SK-N-MC (cell line): ENCODE data around the gene PIGS.

ENCODE experiments used
- DNase-seq: peaks from one replicate; pipeline ENCODE4 v3.0.0-alpha.2; 2011; ENCODE audit warnings: low read depth, low spot score
- H3K27ac ChIP-seq: fragments of 200-600 bp; sonication (generic); 2 replicates; pipeline ENCODE4 v1.5.1; 2016; ENCODE audit warnings: mixed run types
- H3K36me3 ChIP-seq: fragments of 200-600 bp; sonication (generic); 2 replicates; pipeline ENCODE4 v1.6.1; 2017; ENCODE audit warnings: antibody characterized with exemption, low read length, mixed read lengths; ENCODE audit not compliant: insufficient read depth
- H3K4me3 ChIP-seq: fragments of 200-600 bp; sonication (generic); 2 replicates; pipeline ENCODE4 v1.5.1; 2016
- H3K9ac ChIP-seq: fragments of 200-600 bp; sonication (generic); 2 replicates; pipeline ENCODE4 v1.8.0; 2017; ENCODE audit warnings: mixed run types, mixed read lengths; ENCODE audit not compliant: insufficient read length
- H3K9me3 ChIP-seq: fragments of 200-600 bp; sonication (generic); 2 replicates; pipeline ENCODE4 v1.6.1; 2017; ENCODE audit warnings: low read depth, mild to moderate bottlenecking, antibody characterized with exemption, low read length, moderate library complexity, mixed read lengths
- EZH2 ChIP-seq: fragments of 200-600 bp; sonication (generic); IDR thresholded peaks from one replicate; pipeline ENCODE4 v1.6.1; 2017; ENCODE audit warnings: antibody characterized with exemption
- FOXP2 ChIP-seq: optimal IDR thresholded peaks from 2 replicates; pipeline ENCODE3; 2011; ENCODE audit warnings: mild to moderate bottlenecking, moderate library complexity; ENCODE audit not compliant: insufficient read depth; ENCODE audit errors: extremely low read length, control extremely low read depth
- POLR2AphosphoS5 ChIP-seq: IDR thresholded peaks from 2 replicates; pipeline ENCODE4 v1.6.1; 2012; ENCODE audit warnings: mild to moderate bottlenecking, low read depth, low read length, borderline replicate concordance

The PIGS gene

GRCh38 chr17:28513476-28513875 lies 57.8 kb downstream of the PIGS start:
- Histone ChIP-seq H3K9ac (no peak overlapping the region), H3K27ac (no peak overlapping the region), H3K9me3 (no peaks in the 10 kb centered on the region), H3K4me3 (no peak overlapping the region), H3K36me3 (no peaks in the 10 kb centered on the region)
- TF ChIP-seq EZH2 (no peak), POLR2AphosphoS5 (no peak), FOXP2 (no peak)
- no peak for DNase-seq

GRCh38 chr17:28511858-28512461 lies 59.4 kb downstream of the PIGS start:
- H3K36me3 ChIP-seq: no peaks in the 10 kb centered on the region
- no peak overlapping the region for H3K4me3 ChIP-seq
- no peak overlapping the region for H3K9ac ChIP-seq
- no peak overlapping the region for H3K27ac ChIP-seq
- H3K9me3 ChIP-seq: no peaks in the 10 kb centered on the region
- no peak for DNase-seq
- TF ChIP-seq EZH2 (no peak), POLR2AphosphoS5 (no peak), FOXP2 (no peak)

- no peaks in the 10 kb centered on the region for H3K9me3 ChIP-seq
- no peak overlapping the region for H3K9ac ChIP-seq
- no peaks in the 10 kb centered on the region for H3K36me3 ChIP-seq
- DNase-seq: no peak
- no peak overlapping the region for H3K4me3 ChIP-seq
- H3K27ac ChIP-seq: no peak overlapping the region
- TF ChIP-seq FOXP2 (no peak), POLR2AphosphoS5 (no peak), EZH2 (no peak)
Measured at GRCh38 chr17:28509789-28510188, 61.5 kb downstream of the PIGS start.

GRCh38 chr17:28508211-28508724 lies 63.1 kb downstream of the PIGS start:
- H3K9me3 ChIP-seq: no peaks in the 10 kb centered on the region
- DNase-seq: no peak
- H3K9ac ChIP-seq: no peak overlapping the region
- TF ChIP-seq EZH2 (no peak), POLR2AphosphoS5 (no peak), FOXP2 (no peak)
- no peaks in the 10 kb centered on the region for H3K36me3 ChIP-seq
- H3K27ac ChIP-seq: no peak overlapping the region
- no peak overlapping the region for H3K4me3 ChIP-seq

- Histone ChIP-seq H3K27ac (no peak overlapping the region), H3K4me3 (no peak overlapping the region), H3K9ac (no peak overlapping the region), H3K36me3 (no peaks in the 10 kb centered on the region), H3K9me3 (no peaks in the 10 kb centered on the region)
- DNase-seq: no peak
- TF ChIP-seq POLR2AphosphoS5: no peak
- TF ChIP-seq FOXP2: no peak
- TF ChIP-seq EZH2: no peak
Measured at GRCh38 chr17:28507567-28508203, 63.6 kb downstream of the PIGS start.

- no peaks in the 10 kb centered on the region for H3K9me3 ChIP-seq
Measured at GRCh38 chr17:28506763-28507487, 64.4 kb downstream of the PIGS start.

GRCh38 chr17:28505986-28506665 lies 65.2 kb downstream of the PIGS start, which contains the start of gene FOXN1:
Gene FOXN1 (plus strand): TSS chr17:28506348. CDS start chr17:28523970, 17,622 bp downstream.
- Histone ChIP-seq H3K9ac (no peak within 1 kb of the TSS), H3K36me3 (no peaks in the 10 kb centered on the region), H3K9me3 (no peaks in the 10 kb centered on the region), H3K4me3 (no peak within 1 kb of the TSS), H3K27ac (no peak within 1 kb of the TSS)
- no peak for DNase-seq
- TF ChIP-seq EZH2 (no peak), POLR2AphosphoS5 (no peak), FOXP2 (no peak)

More at GRCh38 chr17:28506763-28507487, 64.4 kb downstream of the PIGS start:
- H3K9ac ChIP-seq: no peak overlapping the region
- no peak overlapping the region for H3K27ac ChIP-seq
- DNase-seq: no peak
- no peak for TF ChIP-seq FOXP2
- TF ChIP-seq POLR2AphosphoS5: no peak
- TF ChIP-seq EZH2: no peak
- H3K36me3 ChIP-seq: no peaks in the 10 kb centered on the region
- H3K4me3 ChIP-seq: no peak overlapping the region

- TF ChIP-seq FOXP2 (no peak), EZH2 (no peak)
- Histone ChIP-seq H3K9ac (no peak overlapping the region), H3K9me3 (no peaks in the 10 kb centered on the region), H3K4me3 (no peak overlapping the region), H3K36me3 (no peaks in the 10 kb centered on the region), H3K27ac (no peak overlapping the region)
- no peak for DNase-seq
Measured at GRCh38 chr17:28503420-28503819, 67.9 kb downstream of the PIGS start.
